Left colon (tissue), 2 donors: ENCODE data around the gene FCRL3. TPM values are rescaled to one million over a fixed set of nuclear protein-coding genes. Genes with fewer than 3 reads are reported as not detected.

ENCODE experiments used
- ATAC-seq: fragments of 200-7000 bp; cut with Tn5 transposase; one replicate; pipeline ENCODE4 v1.9.1; 2020; ENCODE audit warnings: mild to moderate bottlenecking, moderate library complexity
- DNase-seq, 2 donors: peaks; one replicate each; pipeline ENCODE4 v3.0.0-alpha.2; 2020
- intact Hi-C, 2 donors: fragments of 100-400 bp; cut with DNase I in 1 of 2; cut with micrococcal nuclease in 1 of 2; formaldehyde crosslinking; loops; one replicate each; pipeline versions ENCODE4 v1.11.2 to v1.14.0; 2022; cut with DNase I, micrococcal nuclease
- total RNA-seq, 2 donors: library from RNA; stranded (reverse); fragmentation: NEBNext Ultra II Directional; extraction: Animal tissue kit (Norgen Biotek cat#: 25700); gene quantifications; one replicate each; pipeline ENCODE4 v1.2.1, GENCODE V29; 2021
- donor health status: DM: no; HTN: no; CAD: no.
- donor health status: DM: yes; HTN: yes; CAD: no.

The FCRL3 gene
- total RNA-seq, 2 donors from 2014 or later: 0.27 to 0.53 TPM

DNA sequence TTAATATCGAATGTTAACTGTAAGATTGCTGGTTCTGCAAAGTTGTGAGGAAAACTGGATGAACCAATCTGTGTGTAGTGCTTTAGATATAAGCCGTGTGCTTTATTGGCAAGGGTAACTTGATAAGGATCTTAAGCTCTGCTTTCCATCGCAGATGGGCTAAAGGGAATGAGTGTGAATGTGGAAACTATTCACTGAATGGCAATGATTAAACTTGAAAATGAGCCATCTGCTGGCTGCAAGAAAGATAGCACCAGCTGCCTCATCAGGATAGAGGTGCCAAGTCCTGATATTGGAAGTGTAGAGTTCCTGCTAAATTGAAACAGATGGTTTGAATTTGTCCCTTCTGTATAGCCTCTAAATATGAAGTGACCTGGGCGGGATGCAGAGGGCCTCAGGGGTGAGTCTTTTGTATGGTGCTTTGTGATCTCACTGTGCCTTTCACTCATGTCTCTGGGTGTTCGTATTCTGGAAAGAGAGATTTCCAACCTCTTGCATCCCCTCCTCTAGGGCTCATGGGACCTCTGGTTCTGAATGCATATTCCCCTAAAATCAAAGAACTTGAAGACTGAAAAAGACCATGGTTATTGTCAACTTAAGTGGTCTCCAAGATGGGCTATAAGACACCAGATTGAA, 9.2 kb downstream of the FCRL3 start:
- intact Hi-C loops: no loop called here
- DNase-seq (no peak), ATAC-seq (peak; percentile 57)

DNA sequence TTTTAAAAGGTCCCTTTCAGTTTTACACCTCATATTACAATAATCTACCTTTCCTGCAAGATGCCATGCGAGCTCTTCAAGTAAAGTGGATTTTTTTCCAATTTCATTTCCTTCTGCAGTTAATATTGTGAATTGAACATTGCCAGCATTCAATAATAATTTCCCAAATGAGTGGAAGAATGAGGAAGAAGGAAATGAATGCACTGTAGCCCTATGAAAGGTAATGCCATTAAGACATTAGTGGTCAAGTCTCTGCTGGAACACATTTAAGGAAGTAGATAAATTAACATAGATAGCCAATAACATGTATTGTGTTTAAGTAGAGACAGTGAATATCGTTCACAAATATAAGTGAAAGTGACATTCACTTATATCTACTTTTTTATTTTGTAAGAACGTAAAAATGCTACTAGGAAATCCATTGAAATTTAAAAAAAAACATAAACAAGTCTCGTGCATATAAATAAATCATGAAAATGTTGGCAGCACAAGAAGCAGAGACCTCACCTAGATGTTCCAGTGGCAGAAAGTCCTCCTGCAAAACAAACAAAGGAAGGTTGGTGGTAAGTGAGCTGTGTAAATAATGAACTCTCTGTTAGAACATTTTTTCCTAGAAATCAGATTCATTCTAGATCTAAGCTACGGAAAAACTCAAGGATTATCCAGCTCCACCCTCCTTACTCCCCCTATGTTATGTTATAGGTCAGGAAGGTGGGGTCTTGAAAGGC, 17.7 kb downstream of the FCRL3 start:
- ATAC-seq (no peak), DNase-seq (no peak)
- intact Hi-C loops: no loop called here

DNA sequence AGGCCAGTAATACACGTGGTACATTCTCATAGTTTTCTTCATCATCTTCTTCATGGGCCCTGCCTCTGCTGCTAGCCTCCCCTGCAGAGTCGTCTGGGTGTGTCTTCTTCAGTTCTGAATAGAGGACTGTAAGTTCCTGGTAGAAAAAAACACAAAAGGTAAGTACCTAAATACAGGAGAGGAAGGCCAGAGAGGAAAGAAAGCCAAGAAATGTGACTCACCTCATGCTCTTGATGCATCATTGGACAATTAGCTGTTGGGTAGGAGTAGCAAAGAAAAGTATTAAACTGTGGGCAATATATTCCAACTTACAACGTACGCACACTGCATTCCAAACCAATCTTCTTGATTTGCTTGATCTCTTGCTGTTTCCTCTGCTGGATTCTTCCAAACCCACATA, 21.8 kb downstream of the FCRL3 start:
- intact Hi-C loops: no loop called here
- ATAC-seq (no peak), DNase-seq (no peak)

DNA sequence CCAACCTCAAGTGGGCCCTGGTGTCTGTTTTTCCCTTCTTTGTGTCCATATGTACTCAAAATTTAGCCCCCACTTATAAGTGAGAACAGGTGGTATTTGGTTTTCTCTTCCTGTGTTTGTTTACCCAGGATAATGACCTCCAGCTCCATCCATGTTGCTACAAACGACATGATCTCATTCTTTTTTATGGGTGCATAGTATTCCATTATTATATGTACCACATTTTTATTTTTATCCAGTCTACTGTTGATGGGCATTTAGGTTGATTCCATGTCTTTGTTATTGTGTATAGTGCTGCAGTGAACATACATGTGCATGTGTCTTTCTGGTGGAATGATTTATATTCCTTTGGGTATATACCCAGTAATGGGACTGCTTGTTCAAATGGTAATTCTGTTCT, 27.6 kb downstream of the FCRL3 start:
- intact Hi-C loops: no loop called here
- no peak for ATAC-seq
- DNase-seq: no peak

GRCh38 chr1:157671895-157672294, 28.7 kb downstream of the FCRL3 start:
- DNase-seq (no peak), ATAC-seq (no peak)
- intact Hi-C loops: no loop called here

DNA sequence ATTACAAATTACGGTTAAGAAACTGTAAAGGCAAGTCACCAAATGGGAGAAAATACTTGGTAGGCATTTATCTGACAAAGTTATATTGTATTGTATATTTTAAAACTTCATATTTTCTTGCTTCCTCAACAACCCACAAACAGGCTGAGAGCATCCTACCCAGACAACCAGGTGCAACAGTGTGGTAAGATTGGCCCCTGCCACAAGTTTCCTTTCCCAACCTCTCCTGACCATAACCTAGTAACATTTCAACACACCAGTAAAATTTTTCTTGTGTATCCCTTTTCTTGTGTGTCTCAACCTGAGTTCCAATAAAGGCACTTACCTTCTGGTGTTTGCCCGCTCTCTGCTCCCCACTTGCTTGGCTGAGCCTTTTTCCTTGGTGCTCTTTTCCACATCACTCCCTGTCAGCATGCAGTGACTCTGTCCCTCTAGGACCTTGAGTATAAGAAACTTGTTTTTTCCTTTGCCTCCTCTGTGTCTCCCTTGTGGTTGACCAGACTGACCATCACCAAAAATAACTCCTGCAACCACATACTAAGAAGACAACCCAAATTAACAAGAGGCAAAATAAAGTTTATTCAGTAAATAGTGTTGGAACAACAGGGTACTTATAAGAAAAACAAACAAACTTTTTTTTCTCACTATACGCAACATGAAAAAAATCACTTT, 40.9 kb downstream of the FCRL3 start:
- ATAC-seq (no peak), DNase-seq (no peak)
- intact Hi-C loops: no loop called here

DNA sequence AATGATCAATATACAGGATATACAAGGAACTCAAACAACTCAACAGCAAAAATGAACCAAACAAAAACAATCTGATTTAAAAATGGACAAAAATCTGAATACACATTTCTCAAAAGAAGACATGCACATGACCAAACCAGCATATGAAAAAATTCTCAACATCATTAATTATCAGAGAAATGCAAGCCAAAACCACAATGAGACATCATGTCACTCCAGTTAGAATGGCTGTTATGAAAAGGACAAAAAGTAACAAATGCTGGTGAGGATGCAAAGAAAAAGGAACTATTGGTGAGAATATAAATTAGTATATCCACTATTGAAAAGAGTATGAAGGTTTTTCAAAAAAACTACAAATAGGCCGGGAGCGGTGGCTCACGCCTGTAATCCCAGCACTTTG, 42.0 kb downstream of the FCRL3 start:
- no peak for DNase-seq
- no peak for ATAC-seq
- intact Hi-C loops: no loop called here

- no peak for ATAC-seq
- no peak for DNase-seq
- intact Hi-C loops: no loop called here
These were observed 47.1 kb downstream of the FCRL3 start for GRCh38 chr1:157653494-157653873.

DNA sequence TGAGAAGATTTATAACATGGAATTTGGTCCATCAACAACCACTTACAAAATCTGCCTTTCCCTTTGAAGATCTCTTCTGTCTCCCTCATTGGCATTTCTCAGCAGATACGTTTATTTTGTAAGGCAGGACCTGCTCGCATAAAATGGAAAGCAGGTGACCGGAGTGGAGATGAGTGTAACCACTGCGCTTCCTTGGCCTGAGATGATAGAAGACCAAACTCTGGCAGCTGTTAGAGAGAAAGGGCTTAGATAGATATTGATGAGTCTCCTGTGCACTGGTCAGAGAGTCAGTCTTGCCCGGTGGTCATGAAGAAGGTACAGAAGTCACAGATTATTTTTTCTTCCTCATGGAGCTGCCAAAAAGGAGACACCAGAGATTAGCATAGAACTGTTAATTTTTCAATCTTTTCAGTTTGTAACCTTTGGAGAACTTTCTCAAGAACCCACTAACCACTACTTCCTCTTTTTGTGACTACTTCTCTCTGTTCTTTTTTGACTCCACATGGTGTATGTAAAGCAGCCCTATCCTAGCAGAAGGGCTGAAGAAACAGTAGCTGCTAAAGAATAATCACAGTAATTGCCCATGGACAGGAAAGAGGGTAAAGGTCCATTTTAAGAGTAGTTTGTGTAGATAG, 47.6 kb downstream of the FCRL3 start:
- DNase-seq (no peak), ATAC-seq (no peak)
- intact Hi-C loops: no loop called here

GRCh38 chr1:157648317-157648716, 52.3 kb downstream of the FCRL3 start:
- ATAC-seq: no peak
- intact Hi-C loops: no loop called here

GRCh38 chr1:157646144-157646543, 54.4 kb downstream of the FCRL3 start:
- ATAC-seq: no peak
- intact Hi-C loops: no loop called here
- no peak for DNase-seq

More at GRCh38 chr1:157648317-157648716, 52.3 kb downstream of the FCRL3 start:
- DNase-seq: no peak

DNA sequence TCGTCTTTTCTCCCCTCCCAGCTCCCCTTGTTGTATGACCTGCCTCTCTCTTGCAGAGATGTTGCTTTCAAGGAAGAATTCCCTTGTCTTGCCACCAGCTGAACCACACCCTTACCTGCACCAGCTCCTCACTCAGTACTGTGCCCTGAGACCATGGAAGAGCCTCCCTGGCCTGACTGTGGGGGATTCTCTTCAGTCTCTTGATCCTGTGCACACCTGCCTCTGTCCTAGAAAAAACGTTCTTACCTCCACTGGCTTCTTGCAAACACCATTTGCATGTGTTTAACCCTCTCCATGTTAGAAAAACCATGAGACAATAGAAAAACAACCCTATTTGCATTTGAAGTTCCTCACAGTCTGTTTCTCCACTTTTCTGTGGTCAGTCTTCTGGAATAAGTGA, 59.4 kb downstream of the FCRL3 start:
- DNase-seq (no peak), ATAC-seq (no peak)
- intact Hi-C loops: no loop called here

GRCh38 chr1:157639800-157640199, 60.8 kb downstream of the FCRL3 start:
- ATAC-seq (no peak), DNase-seq (no peak)
- intact Hi-C loops: no loop called here

- no peak for ATAC-seq
- DNase-seq: no peak
- intact Hi-C loops: no loop called here
These were observed 71.8 kb downstream of the FCRL3 start for GRCh38 chr1:157628773-157629172.

Other genes starting within 250 kb of the FCRL3 start
- 1 to 10 TPM; 2.2 to 4.5 TPM for gene FCRL5, start 148.3 kb downstream of the FCRL3 start, total RNA-seq
- under 1 TPM in 1 of 2 donors, not detected in 1; 0.28 TPM for gene FCRL4, start 102.7 kb downstream of the FCRL3 start, total RNA-seq
- 1 to 10 TPM; 1.1 to 1.2 TPM for gene FCRL2, start 76.4 kb upstream of the FCRL3 start, total RNA-seq
- 1 to 10 TPM in 1 of 2 donors, under 1 TPM in 1; 0.61 to 1.5 TPM for gene FCRL1, start 119.4 kb upstream of the FCRL3 start, total RNA-seq
- under 1 TPM in 1 of 2 donors, not detected in 1; 0.27 TPM for gene CD5L, start 141.0 kb upstream of the FCRL3 start, total RNA-seq